T47D (cell line): Measurements from ENCODE around the gene GPR35.

Experiments
- DNase-seq, 2 experiments: peaks; one replicate each; pipeline versions ENCODE4 v3.0.0 to v3.0.0-alpha.2; 2011 to 2012; ENCODE audit warnings: low read depth in 1 of 2, low spot score in 1 of 2
- JUND ChIP-seq: IDR thresholded peaks from 2 replicates; pipeline ENCODE4 v1.6.1; 2012; ENCODE audit warnings: low read depth
- in situ Hi-C: cut with HindIII; loops from 2 replicates; pipeline ENCODE4 v1.10.0; 2016; ENCODE audit warnings: low sequenced_read_pairs, low pct_unique_long_range_greater_than_20kb

The GPR35 gene

DNA sequence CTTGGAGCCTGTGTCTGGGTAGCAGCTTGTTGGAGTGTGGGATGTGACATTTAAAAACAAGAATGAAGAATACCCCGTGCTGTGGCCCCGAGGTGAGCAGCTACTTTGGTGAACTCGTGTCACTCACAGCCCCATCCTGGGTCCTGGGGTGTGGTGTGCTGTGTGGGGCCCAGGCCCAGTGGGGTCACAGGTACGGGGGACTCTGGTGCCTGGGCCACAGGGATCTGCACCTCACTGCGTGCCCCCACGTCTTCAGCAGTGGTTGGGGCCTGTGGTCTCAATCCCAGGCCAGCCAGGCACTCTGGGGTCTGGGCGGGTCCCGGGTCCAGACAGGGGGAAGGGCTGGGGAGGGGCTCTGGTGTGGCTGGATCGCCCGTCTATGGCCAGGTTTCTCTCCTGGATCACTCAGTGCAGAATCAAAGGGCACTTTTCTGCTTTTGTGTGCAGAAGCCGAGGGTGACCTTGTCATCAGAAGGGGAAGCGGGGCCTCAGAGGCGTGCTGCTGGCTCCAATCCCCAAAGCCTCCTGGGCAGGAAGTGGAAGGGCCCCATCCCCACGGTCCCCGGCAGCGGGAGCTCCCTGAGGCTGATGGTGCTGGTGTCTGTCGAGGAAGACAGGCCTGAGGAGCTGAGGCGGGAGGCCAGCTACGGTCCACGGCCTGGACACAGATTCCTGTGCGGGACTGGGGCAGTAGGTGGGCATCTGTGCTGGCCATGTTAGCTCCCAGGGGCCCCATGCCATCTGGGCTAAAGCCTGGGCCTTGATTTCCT lies 1.4 kb downstream of the GPR35 start:
- DNase-seq = no peak
- TF ChIP-seq JUND = no peak
- in situ Hi-C loops = no loop called here

DNA sequence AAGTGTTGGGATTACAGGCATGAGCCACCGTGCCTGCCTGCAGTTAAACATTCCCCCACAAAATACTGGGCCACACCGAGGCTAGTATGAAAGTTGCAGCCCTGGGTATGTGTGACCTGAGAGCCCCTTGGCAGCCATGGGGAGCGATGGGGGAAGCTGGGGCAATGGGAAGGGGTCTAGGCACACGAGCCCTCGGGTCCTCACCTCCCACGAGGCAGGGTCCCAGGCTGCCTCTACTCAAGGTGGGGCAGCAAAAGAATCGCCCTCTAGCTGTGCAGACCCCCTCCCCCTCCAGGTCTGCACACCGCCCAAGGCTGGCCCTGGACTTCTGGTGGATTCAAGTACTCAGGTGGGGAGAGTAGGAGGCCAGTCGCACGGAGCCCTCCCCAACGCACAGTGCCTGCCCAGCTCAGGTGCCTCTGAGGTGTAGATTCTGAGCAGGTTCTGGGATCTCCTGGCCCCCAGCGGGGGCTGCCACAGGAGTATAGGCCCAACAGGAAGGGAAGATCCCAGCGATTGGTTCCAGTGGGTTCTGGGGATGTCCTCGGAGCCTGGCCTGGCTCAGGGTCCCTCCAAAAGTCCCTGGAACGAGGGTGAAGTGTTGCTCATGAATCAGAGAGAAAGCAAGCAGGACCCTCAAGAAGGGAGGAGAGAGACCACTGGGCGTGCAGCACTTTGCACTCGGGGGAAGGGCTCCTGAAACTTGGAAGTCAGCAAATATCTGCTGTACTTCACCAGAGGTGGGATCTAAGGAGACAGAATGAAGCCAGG lies 2.6 kb downstream of the GPR35 start:
- DNase-seq = no peak
- in situ Hi-C loops = no loop called here
- no peak for TF ChIP-seq JUND

DNA sequence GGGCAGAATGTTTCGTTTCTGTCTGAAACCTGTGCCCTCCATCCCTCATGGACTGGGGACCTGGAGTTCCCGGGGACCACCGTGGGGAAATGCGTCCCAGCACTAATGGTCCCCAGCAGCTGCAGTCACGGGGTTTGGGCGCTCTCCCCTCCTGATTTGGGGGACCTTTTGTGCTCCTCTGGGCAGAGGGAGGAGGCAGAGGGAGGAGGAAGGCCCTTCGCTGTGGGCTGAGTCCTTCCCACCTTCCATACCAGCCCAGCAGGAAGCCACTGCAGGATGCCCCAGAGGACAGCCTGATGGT lies 3.2 kb downstream of the GPR35 start:
- no peak for DNase-seq
- in situ Hi-C loops = no loop called here
- no peak for TF ChIP-seq JUND

DNA sequence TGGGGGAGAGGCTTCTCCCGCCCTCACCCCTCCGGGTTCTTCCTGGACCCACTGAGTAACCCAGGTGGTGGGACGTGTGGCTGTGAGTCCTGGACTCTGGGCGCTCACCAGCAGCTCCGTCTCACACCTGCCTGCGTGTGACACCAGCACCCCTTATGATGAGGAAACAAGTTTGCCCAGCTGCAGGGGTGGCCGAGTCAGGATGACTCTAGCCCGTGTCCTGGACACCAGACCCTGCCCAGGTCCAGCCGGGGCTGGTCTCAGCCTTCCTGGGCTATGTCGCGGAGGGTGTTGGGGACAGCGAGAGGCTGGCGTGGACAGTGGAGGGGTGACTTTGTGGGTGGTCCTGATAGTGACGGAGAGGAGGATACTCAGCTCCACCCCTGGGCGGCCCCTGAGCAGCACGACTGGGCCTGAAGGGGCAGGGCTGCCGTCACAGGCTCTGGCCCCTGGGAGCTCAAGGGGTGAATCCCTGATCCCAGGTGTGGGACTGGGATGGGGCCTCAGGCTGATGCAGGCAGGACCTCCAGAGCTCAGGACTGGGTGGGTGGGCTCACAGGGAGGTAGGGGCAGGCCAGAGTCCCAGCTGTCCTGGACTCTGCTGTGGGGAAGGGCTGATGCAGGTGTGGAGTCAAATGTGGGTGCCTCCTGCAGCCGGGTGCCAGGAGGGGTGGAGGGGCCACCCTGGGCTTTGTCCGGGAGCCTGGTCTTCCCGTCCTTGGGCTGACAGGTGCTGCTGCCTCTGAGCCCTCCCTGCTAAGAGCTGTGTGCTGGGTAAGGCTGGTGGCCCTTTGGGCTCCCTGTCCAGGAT lies 3.7 kb downstream of the GPR35 start:
- no peak for TF ChIP-seq JUND
- in situ Hi-C loops = no loop called here
- no peak for DNase-seq

DNA sequence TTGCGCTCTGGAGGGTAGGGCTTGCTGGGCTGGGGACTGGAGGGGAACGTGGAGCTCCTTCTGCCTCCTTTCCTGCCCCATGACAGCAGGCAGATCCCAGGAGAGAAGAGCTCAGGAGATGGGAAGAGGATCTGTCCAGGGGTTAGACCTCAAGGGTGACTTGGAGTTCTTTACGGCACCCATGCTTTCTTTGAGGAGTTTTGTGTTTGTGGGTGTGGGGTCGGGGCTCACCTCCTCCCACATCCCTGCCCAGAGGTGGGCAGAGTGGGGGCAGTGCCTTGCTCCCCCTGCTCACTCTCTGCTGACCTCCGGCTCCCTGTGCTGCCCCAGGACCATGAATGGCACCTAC lies 4.3 kb downstream of the GPR35 start:
- no peak for TF ChIP-seq JUND
- in situ Hi-C loops = no loop called here
- DNase-seq = no peak

DNA sequence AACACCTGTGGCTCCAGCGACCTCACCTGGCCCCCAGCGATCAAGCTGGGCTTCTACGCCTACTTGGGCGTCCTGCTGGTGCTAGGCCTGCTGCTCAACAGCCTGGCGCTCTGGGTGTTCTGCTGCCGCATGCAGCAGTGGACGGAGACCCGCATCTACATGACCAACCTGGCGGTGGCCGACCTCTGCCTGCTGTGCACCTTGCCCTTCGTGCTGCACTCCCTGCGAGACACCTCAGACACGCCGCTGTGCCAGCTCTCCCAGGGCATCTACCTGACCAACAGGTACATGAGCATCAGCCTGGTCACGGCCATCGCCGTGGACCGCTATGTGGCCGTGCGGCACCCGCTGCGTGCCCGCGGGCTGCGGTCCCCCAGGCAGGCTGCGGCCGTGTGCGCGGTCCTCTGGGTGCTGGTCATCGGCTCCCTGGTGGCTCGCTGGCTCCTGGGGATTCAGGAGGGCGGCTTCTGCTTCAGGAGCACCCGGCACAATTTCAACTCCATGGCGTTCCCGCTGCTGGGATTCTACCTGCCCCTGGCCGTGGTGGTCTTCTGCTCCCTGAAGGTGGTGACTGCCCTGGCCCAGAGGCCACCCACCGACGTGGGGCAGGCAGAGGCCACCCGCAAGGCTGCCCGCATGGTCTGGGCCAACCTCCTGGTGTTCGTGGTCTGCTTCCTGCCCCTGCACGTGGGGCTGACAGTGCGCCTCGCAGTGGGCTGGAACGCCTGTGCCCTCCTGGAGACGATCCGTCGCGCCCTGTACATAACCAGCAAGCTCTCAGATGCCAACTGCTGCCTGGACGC lies 4.9 kb downstream of the GPR35 start:
- no peak for TF ChIP-seq JUND
- in situ Hi-C loops = no loop called here
- DNase-seq = no peak

DNA sequence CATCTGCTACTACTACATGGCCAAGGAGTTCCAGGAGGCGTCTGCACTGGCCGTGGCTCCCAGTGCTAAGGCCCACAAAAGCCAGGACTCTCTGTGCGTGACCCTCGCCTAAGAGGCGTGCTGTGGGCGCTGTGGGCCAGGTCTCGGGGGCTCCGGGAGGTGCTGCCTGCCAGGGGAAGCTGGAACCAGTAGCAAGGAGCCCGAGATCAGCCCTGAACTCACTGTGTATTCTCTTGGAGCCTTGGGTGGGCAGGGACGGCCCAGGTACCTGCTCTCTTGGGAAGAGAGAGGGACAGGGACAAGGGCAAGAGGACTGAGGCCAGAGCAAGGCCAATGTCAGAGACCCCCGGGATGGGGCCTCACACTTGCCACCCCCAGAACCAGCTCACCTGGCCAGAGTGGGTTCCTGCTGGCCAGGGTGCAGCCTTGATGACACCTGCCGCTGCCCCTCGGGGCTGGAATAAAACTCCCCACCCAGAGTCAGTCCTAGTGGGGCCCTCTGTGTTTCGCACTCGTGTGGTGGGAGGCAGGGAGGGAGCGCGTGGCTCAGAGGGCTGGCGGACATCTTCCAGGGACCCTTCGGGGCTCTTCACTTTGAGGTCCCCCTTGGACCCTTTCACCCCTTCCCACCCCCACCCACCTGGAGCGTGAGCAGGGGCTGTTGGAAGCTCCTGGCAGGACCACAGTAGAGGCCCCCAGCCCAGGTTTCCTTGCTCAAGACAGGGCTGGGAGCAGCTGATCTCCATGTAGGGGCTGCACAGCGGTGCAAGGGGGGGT lies 5.7 kb downstream of the GPR35 start:
- DNase-seq = no peak
- no peak for TF ChIP-seq JUND
- in situ Hi-C loops = no loop called here

DNA sequence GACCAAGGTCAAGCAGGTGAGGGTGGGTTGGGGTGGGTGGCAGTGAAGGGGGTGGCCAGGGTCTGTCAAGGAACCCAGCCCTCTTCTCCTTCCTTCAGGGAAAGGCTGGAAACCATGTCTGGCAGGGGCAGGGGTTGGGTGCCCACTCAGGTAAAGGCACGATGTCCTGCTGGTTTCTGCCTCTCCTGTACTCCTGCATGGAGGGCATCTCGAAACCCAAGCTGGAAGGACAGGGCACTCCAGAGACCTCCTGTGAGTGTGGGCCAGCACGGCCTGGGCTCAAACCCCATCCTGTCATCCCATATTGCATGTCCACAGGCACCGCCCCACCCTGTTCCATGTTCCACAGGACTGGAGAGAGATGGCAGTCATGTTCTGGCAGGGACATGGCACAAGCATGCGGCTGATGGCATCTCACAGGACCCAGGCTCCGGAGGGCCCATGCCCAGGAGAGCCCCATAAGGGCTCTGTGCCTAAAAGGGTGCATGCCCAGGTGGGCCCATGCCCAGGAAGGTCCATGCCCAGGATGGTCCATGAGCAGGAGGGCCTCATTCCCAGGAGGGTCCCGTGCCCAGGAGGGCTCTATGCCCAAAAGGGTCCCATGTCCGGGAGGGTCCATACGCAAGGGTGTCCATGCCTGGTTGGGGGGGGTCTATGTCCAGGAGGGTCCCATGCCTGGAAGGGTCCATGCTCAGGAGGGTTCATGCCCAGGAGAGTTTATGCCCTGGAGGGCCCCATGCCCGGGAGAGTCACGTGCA lies 6.4 kb downstream of the GPR35 start:
- in situ Hi-C loops = no loop called here
- no peak for DNase-seq
- TF ChIP-seq JUND = no peak

DNA sequence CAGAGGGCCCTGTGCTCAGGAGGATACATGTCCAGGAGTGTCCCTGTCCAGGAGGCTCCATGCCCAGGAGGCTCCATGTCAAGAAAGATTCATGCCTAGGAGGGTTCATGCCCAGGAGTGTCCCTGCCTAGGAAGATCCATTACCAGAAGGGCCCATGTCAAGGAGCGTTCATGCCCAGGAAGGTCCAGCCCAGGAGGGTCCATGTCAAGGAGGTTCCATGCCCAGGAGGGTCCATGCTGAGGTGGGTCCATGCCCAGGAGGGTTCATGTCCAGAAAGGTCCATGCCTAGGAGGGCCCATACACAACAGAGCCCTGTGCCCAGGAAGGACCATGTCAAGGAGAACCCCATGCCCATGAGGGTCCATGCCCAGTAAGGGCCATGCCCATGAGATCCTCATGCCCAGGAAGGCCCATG lies 7.0 kb downstream of the GPR35 start:
- in situ Hi-C loops = no loop called here
- no peak for TF ChIP-seq JUND
- no peak for DNase-seq

DNA sequence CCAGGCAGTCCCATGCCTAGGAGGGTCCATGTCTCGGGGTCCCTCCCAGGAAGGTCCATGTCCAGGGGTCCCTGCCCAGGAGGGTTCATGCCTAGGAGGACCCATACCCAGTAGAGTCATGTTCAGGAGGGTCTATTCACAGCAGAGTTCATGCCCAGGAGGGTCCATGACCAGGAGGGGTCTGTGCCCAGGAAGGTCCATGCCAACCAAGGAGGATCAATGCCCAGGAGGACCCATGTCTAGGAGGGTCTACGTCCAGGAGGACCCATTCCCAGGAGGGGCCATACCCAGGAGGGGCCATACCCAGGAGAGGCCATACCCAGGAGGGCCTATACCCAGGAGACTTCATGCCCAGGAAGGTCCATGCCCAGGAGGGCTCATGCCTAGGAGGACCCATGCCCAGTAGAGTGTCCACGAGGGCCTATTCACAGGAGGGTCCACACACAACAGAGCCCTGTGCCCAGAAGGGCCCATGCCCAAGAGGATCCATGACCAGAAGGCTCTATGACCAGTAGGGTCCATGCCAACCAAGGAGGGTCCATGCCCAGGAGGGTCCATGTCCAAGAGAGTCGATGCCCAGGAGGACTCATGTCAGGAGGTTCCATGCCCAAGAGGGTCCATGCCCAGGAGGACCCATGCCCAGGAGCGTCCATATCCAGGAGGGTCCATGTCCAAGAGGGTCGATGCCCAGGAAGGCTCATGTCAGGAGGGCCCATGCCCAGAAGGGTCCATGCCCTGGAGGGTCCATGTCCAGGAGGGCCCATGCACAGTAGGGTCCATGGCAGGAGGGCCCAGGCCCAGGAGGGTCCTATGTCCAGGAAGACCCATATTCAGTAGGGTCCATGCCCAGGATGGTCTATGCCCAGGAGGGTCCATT lies 10.1 kb downstream of the GPR35 start:
- no peak for DNase-seq
- in situ Hi-C loops = no loop called here
- no peak for TF ChIP-seq JUND
